GM06990 (cell line): ENCODE measurements around the gene CDC42EP3.

Experiments
- DNase-seq: peaks from one replicate; pipeline ENCODE4 v3.0.0-alpha.2; 2011; ENCODE audit not compliant: insufficient read length; ENCODE audit errors: extremely low read depth
- H3K27me3 ChIP-seq: replicated peaks from 2 replicates; pipeline ENCODE4 v1.6.0; 2011; ENCODE audit warnings: low read length; ENCODE audit not compliant: control insufficient read depth, insufficient read depth
- H3K36me3 ChIP-seq: 2 replicates; pipeline ENCODE4 v1.5.1; 2011; ENCODE audit warnings: low read length; ENCODE audit not compliant: control insufficient read depth, insufficient read depth
- H3K4me3 ChIP-seq: replicated peaks from 2 replicates; pipeline ENCODE4 v1.5.1; 2011; ENCODE audit warnings: low read depth, mild to moderate bottlenecking, control low read depth, low read length
- CTCF ChIP-seq: IDR thresholded peaks from 2 replicates; pipeline ENCODE4 v1.5.1; 2011; ENCODE audit warnings: low read length, control low read depth, mild to moderate bottlenecking, inconsistent platforms; ENCODE audit not compliant: insufficient read depth, poor library complexity, severe bottlenecking

Gene CDC42EP3

GRCh38 chr2:37621199-37621598 is 50.2 kb downstream of the CDC42EP3 start:
- no peak for TF ChIP-seq CTCF
- Histone ChIP-seq H3K36me3 (no peaks in the 10 kb centered on the region), H3K4me3 (no peak overlapping the region), H3K27me3 (no peaks in the 10 kb centered on the region)
- DNase-seq, result no peak

- TF ChIP-seq CTCF, result no peak
- no peaks in the 10 kb centered on the region for H3K36me3 ChIP-seq
- no peak for DNase-seq
- no peaks in the 10 kb centered on the region for H3K27me3 ChIP-seq
- peak overlapping the region; percentile 8; the same call in 1 of the 2 replicates for H3K4me3 ChIP-seq
These were observed 51.5 kb downstream of the CDC42EP3 start for GRCh38 chr2:37619959-37620300.

- Histone ChIP-seq H3K36me3 (no peaks in the 10 kb centered on the region), H3K4me3 (peak overlapping the region; percentile 40)
- no peak for TF ChIP-seq CTCF
These were observed 52.0 kb downstream of the CDC42EP3 start for GRCh38 chr2:37619230-37619958.

GRCh38 chr2:37618326-37618725 is 53.1 kb downstream of the CDC42EP3 start:
- peak overlapping the region; percentile 42 for H3K4me3 ChIP-seq
- DNase-seq, result no peak
- H3K36me3 ChIP-seq, result no peaks in the 10 kb centered on the region
- H3K27me3 ChIP-seq, result no peaks in the 10 kb centered on the region
- TF ChIP-seq CTCF, result no peak

More at GRCh38 chr2:37619230-37619958, 52.0 kb downstream of the CDC42EP3 start:
- H3K27me3 ChIP-seq, result no peaks in the 10 kb centered on the region
- no peak for DNase-seq

- Histone ChIP-seq H3K27me3 (no peaks in the 10 kb centered on the region), H3K4me3 (peak overlapping the region; percentile 42), H3K36me3 (no peaks in the 10 kb centered on the region)
- DNase-seq, result no peak
- TF ChIP-seq CTCF, result no peak
These were observed 54.1 kb downstream of the CDC42EP3 start for GRCh38 chr2:37617119-37617892.
